Activated naive CD4-positive, alpha-beta T cell treated with anti-CD3 and anti-CD28 coated beads for 36 hours (primary cell): ENCODE measurements around the gene RAPGEF2. TPM values are rescaled to one million over a fixed set of nuclear protein-coding genes. Genes with fewer than 3 reads are reported as not detected.
"Not testable (repeated sequence)": the region's sequence is repeated elsewhere in the genome, so short reads cannot be mapped to it uniquely, and the experiment has no call there.

Experiments
- CTCF ChIA-PET: fragments of 350-600 bp; sonication (Branson Sonifier 250); formaldehyde crosslinking; loops from one replicate; lab custom pipeline; 2021; ENCODE audit warnings: antibody characterized with exemption; lab: Charles Lee
- DNase-seq: peaks from one replicate; pipeline ENCODE4 v3.0.0-alpha.2; 2020
- H3K27ac Mint-ChIP-seq: one replicate; pipeline ENCODE4 v1.8.0; 2021; ENCODE audit warnings: mild to moderate bottlenecking, mixed read lengths
- H3K27me3 Mint-ChIP-seq: one replicate; pipeline ENCODE4 v1.8.0; 2021; ENCODE audit warnings: low read depth, mixed read lengths
- H3K36me3 Mint-ChIP-seq: one replicate; pipeline ENCODE4 v1.8.0; 2021; ENCODE audit warnings: low read depth, mixed read lengths
- H3K4me1 Mint-ChIP-seq: one replicate; pipeline ENCODE4 v1.8.0; 2021; ENCODE audit warnings: low read depth, mixed read lengths
- H3K4me3 Mint-ChIP-seq: one replicate; pipeline ENCODE4 v1.8.0; 2021; ENCODE audit warnings: mild to moderate bottlenecking, moderate library complexity, mixed read lengths
- H3K9me3 Mint-ChIP-seq: one replicate; pipeline ENCODE4 v1.8.0; 2021; ENCODE audit warnings: mixed read lengths
- intact Hi-C: fragments of 100-400 bp; cut with micrococcal nuclease; formaldehyde crosslinking; loops from one replicate; pipeline ENCODE4 v1.15.1; 2023
- total RNA-seq, 2 experiments: library from RNA; stranded (reverse); gene quantifications; one replicate each; pipeline ENCODE4 v1.2.3, GENCODE V29; 2021

The RAPGEF2 gene
- total RNA-seq, 2 experiments from 2014 or later: 21.2 to 26.1 TPM

DNA sequence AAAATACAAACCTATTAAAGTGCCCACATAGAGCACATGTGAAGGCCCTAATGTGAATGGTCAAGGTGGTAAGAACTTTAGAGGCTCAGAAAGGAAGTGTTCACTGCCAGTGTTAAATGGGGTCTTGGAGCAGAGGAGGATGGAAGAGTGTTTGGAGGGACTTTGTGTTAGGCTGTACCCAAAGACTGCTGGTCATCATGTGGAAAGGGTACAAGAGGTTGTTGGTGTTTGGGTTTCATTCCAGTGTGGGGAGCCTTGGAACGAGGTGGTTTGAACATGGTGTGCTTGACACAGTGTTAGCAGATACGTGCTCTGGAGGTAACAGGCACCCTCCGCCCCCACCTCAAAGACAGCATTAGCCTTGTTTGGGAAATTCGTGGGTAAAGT lies 73.1 kb downstream of the RAPGEF2 start:
- Mint-ChIP-seq H3K27ac (no peak overlapping the region), H3K36me3 (no peaks in the 10 kb centered on the region), H3K27me3 (peaks cover 3% of the 10 kb centered on the region), H3K4me3 (no peak overlapping the region), H3K4me1 (peaks cover 71% of the 10 kb centered on the region), H3K9me3 (no peaks in the 10 kb centered on the region)
- intact Hi-C loops: loop anchor here (1.0 to 10.0 kb wide), 11 partner anchors 27 to 921 kb away; partner anchors contain the start of genes ETFDH and PPID
- CTCF ChIA-PET: interaction anchor here (0.6 kb wide), 1 partner anchor 210 kb away, joined by 3 read pairs; no protein-coding TSS in a partner anchor
- DNase-seq: no peak

DNA sequence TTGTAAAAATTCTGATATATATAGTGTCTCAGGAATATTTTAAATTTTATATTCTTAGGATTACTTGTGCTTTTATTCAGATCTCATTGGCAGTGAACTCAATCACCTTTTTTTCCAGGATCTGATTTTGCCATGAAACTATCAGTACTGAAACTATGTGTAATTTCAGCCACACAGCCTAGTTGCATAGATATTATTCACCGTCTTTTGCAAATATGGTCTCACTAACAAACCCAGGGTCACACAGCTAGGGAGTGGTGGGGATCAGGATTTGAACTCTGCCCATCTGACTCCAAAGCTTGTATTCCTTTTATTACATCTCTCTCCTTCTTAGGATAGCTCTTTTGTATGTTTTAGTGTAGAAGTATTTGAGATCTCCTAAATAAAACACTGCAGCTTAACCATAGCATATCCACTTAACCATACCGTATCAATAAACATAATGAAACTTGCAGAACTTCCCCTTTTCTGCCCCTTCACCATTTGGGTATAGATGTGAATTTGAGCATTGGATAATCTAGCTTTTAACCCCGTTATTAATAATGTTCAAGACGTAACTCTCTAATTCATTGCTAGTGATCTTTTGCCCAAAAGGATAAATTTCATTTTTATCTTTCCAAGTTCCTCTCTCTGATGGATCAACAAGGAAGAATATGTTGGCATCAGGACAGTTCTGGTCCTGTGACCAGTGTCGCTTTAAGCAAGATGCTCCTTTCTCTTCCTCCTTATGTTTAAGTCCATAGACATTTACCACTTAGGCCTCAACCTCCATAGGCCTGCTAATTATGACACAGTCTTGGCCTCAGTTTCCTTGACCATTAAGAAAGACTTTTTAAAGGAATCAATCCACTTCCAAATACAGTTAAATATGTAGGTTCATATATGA lies 74.6 kb downstream of the RAPGEF2 start:
- no peak overlapping the region for H3K27ac Mint-ChIP-seq

DNA sequence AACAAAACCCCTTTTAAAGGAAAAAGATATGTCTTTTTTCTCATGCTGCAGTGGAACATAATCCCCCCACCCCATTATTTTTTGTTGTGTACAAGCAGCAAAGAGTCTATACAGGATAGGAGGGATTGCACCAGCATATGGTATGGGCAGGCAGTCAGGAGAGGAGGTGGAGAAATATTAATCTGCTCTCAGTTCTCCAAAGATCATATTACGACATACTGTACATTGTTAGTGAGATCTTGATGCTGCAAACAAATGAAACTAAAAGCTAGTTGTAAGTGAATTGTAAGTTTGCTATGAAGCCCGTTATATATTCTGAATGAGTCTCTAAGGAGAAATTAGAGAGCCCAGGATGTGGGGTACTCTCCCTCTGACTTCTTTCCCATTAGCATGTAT lies 75.3 kb downstream of the RAPGEF2 start:
- intact Hi-C loops: loop anchor here (10.0 kb wide), 1 partner anchor 923 kb away; no protein-coding TSS in a partner anchor
- DNase-seq: no peak
- Mint-ChIP-seq H3K4me1 (peaks cover 56% of the 10 kb centered on the region), H3K27ac (no peak overlapping the region), H3K36me3 (no peaks in the 10 kb centered on the region), H3K9me3 (no peaks in the 10 kb centered on the region), H3K27me3 (peaks cover 3% of the 10 kb centered on the region), H3K4me3 (no peak overlapping the region)
- CTCF ChIA-PET: interaction anchor here (0.7 to 1.8 kb wide), 2 partner anchors 25 to 171 kb away, joined by 3 to 4 read pairs; no protein-coding TSS in a partner anchor

More for the DNA sequence above, 74.6 kb downstream of the RAPGEF2 start:
- Mint-ChIP-seq H3K9me3 (no peaks in the 10 kb centered on the region), H3K4me1 (peaks cover 58% of the 10 kb centered on the region), H3K36me3 (no peaks in the 10 kb centered on the region), H3K4me3 (no peak overlapping the region), H3K27me3 (peaks cover 3% of the 10 kb centered on the region)
- CTCF ChIA-PET: interaction anchor here (0.7 to 1.8 kb wide), 6 partner anchors 24 to 325 kb away, joined by 3 to 4 read pairs (median 3); no protein-coding TSS in a partner anchor
- intact Hi-C loops: loop anchor here (10.0 kb wide), 1 partner anchor 923 kb away; no protein-coding TSS in a partner anchor
- DNase-seq: no peak

DNA sequence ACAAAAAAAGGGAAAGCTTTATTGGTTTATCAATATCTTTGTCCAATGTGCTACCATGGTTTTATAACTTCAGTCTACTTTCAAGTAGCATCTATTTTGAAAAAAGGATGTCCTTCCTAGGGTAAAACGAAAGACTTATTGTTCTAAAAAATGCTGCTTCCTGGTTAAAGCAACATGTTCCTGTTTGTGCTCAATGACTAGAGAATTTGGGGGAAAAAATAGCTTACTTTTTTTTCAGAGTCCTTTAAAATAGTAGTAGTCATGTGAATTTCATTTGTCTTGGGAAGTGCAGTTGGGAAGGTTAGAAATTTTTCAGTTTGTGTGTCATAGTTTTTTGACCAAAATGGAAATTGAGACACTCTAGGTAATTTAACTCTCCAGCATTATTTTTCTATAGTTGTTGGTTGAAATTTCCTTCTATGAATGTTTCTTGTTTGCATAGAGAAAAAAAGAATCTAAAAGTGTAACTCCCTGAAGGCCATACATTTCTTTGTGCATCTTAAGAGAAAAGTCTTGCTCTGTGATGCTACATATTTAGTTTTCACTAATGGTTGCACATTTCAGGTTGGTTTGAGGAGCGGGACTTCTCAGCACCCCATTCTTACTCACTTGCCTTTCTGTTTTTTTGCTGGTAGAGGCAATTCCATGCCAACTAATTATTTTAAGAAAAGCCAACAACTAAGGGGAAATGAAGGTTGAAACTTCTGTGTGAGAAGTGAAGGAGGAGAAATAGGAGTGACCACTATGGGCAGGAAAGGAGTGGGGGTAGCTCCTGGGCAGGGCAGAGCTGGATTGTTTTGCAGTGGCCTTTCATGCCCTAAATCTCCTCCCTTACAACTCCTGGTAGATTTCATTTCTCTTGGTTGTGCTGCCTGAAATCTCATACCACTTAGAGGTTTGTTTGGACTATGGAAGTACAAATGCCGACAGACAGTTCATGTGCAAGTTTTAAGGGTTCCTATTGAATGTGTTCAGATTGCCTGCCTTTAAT lies 76.4 kb downstream of the RAPGEF2 start:
- DNase-seq: no peak
- no peak overlapping the region for H3K4me3 Mint-ChIP-seq
- H3K36me3 Mint-ChIP-seq: no peaks in the 10 kb centered on the region
- intact Hi-C loops: loop anchor here (10.0 kb wide), 1 partner anchor 924 kb away; no protein-coding TSS in a partner anchor
- no peaks in the 10 kb centered on the region for H3K9me3 Mint-ChIP-seq
- H3K27me3 Mint-ChIP-seq: peaks cover 3% of the 10 kb centered on the region
- no peak overlapping the region for H3K27ac Mint-ChIP-seq
- H3K4me1 Mint-ChIP-seq: peaks cover 47% of the 10 kb centered on the region
- CTCF ChIA-PET: interaction anchor here (0.6 kb wide), 1 partner anchor 265 kb away, joined by 3 read pairs; no protein-coding TSS in a partner anchor

DNA sequence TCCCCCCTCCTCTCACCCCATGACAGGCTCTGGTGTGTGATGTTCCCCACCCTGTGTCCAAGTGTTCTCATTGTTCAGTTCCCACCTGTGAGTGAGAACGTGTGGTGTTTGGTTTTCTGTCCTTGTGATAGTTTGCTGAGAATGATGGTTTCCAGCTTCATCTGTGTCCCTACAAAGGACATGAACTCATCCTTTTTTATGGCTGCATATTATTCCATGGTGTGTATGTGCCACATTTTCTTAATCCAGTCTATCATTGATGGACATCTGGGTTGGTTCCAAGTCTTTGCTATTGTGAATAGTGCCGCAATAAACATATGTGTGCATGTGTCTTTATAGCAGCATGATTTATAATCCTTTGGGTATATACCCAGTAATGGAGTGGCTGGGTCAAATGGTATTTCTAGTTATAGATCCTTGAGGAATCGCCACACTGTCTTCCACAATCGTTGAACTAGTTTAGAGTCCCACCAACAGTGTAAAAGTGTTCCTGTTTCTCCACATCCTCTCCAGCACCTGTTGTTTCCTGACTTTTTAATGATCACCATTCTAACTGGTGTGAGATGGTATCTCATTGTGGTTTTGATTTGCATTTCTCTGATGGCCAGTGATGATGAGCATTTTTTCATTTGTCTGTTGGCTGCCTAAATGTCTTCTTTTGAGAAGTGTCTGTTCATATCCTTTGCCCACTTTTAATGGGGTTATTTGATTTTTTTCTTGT lies 81.2 kb downstream of the RAPGEF2 start:
- H3K4me3 Mint-ChIP-seq, H3K36me3 Mint-ChIP-seq, H3K27ac Mint-ChIP-seq, intact Hi-C loops, DNase-seq, H3K9me3 Mint-ChIP-seq, H3K27me3 Mint-ChIP-seq: not testable (repeated sequence)
- H3K4me1 Mint-ChIP-seq: peaks cover 25% of the 10 kb centered on the region
- CTCF ChIA-PET: interaction anchor here (2.0 kb wide), 1 partner anchor 19 kb away, joined by 7 read pairs; no protein-coding TSS in a partner anchor

DNA sequence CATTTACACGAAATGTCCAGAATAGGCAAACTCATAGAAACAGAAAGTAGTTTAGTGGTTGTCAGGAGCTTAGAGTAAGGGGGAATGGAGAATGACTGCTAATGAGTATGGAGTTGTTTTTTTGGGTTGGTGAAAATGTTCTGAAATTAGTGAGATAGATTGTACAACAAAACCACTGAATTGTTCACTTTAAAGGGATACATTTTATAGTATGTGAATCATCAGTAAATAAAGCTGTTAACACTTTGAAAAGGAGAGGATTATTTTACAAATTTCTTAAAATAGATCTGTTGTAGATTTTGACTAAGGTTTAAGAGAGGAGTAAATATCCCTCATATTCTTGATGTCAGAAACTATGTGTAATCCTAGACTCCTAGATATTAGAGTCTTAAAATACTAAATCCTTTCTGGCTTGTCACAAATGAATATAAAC lies 82.7 kb downstream of the RAPGEF2 start:
- CTCF ChIA-PET: interaction anchor here (1.6 kb wide), 1 partner anchor 18 kb away, joined by 6 read pairs; no protein-coding TSS in a partner anchor
- Mint-ChIP-seq H3K27ac (no peak overlapping the region), H3K4me1 (peaks cover 13% of the 10 kb centered on the region), H3K4me3 (no peak overlapping the region), H3K9me3 (no peaks in the 10 kb centered on the region), H3K27me3 (no peaks in the 10 kb centered on the region), H3K36me3 (peaks cover 4% of the 10 kb centered on the region)
- intact Hi-C loops: no loop called here
- no peak for DNase-seq

DNA sequence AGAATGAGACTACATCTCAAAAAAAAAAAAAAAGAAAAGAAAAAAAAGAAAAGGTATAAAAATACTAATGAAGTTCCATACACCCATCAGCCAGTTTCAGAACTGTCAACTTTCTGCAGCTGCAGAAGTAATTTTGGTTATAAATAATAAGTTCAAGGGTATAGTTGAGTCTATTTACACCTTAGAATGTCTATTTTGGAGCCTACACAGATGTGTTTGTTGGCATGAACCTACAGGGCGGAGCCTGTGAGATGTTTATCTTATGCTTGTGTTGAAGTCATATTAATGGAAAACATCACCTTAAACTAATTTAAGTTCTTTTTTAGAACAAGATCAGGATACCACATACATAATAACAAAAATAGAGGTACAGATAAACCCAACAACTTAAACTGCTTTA lies 85.8 kb downstream of the RAPGEF2 start:
- no peak for DNase-seq
- Mint-ChIP-seq H3K27ac (no peak overlapping the region), H3K4me1 (peaks cover 13% of the 10 kb centered on the region), H3K27me3 (no peaks in the 10 kb centered on the region), H3K36me3 (peaks cover 4% of the 10 kb centered on the region), H3K4me3 (no peak overlapping the region), H3K9me3 (no peaks in the 10 kb centered on the region)
- intact Hi-C loops: no loop called here
- CTCF ChIA-PET: no interaction called here

DNA sequence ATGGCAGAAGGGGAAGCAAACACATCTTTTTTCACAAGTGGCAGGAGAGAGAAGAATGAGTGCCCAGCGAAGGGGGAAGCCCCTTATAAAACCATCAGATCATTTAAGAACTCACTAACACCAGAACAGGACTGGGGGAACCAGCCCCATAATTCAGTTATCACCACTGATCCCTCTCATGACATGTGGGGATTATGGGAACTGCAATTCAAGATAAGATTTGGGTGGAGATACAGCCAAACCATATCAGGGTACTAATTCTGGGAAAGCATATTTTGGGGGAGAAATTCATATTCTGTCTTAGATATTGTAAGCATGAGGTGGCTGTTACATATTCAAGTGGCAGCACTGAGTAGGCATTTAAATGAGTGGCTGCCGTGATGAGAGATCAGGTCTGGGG lies 87.8 kb downstream of the RAPGEF2 start:
- no peak overlapping the region for H3K27ac Mint-ChIP-seq
- no peaks in the 10 kb centered on the region for H3K27me3 Mint-ChIP-seq
- CTCF ChIA-PET: no interaction called here
- H3K4me3 Mint-ChIP-seq: no peak overlapping the region
- H3K36me3 Mint-ChIP-seq: peaks cover 13% of the 10 kb centered on the region
- intact Hi-C loops: no loop called here
- H3K9me3 Mint-ChIP-seq: no peaks in the 10 kb centered on the region
- no peak for DNase-seq
- H3K4me1 Mint-ChIP-seq: no peaks in the 10 kb centered on the region

DNA sequence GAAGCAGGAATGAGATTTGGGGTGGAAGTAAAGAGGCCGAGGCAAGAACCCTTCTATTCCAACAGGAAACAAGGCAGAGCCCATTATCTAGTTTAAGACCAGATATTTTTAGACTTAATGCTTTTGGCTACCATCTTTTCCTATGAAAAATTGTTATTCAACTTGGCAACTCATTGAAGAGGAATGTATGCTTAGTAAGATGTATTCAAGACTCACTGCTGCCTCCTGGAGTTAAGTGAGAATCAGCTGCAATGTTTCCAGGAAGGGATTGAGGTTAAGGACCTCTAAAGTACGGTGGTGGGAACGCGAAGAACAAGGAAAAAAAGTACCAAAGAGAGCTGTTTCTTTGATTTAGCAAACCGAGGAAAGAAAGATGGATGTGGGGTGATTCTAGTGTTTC lies 89.1 kb downstream of the RAPGEF2 start:
- H3K4me1 Mint-ChIP-seq: no peaks in the 10 kb centered on the region

DNA sequence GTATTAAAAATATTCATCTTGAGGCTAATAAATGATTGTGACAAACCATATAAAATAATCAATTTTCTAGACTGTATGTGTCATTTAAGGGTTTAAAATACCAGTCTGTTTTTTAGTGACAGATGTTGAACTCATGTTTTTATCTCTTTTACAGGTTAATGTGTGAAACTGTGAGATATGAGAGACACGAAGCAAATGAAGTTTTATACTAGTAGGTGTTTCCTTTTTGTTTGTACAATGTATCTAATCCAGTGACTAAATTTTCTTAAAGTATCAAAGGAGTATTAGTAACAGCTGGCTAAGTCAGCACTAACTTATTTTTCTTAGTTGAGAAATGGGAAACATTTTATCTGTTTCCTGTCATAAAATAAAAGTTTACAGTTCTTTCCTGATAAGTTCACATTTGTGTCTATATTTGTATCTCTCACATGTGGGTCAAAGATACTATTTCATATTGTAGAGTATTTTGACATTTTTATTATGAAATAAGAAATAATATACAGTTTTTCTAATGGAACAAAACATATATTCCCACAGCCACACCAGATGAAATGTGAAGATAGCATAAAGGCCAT lies 90.3 kb downstream of the RAPGEF2 start:
- no peak for DNase-seq
- peaks cover 10% of the 10 kb centered on the region for H3K36me3 Mint-ChIP-seq
- intact Hi-C loops: no loop called here
- H3K4me1 Mint-ChIP-seq: no peaks in the 10 kb centered on the region
- no peak overlapping the region for H3K27ac Mint-ChIP-seq
- H3K27me3 Mint-ChIP-seq: no peaks in the 10 kb centered on the region
- CTCF ChIA-PET: interaction anchor here (2.6 kb wide), 1 partner anchor 10 kb away, joined by 12 read pairs; no protein-coding TSS in a partner anchor
- no peak overlapping the region for H3K4me3 Mint-ChIP-seq
- H3K9me3 Mint-ChIP-seq: no peaks in the 10 kb centered on the region

More for the DNA sequence above, 89.1 kb downstream of the RAPGEF2 start:
- H3K4me3 Mint-ChIP-seq: no peak overlapping the region
- peaks cover 13% of the 10 kb centered on the region for H3K36me3 Mint-ChIP-seq
- H3K9me3 Mint-ChIP-seq: no peaks in the 10 kb centered on the region
- no peak for DNase-seq
- H3K27ac Mint-ChIP-seq: no peak overlapping the region
- intact Hi-C loops: no loop called here
- H3K27me3 Mint-ChIP-seq: no peaks in the 10 kb centered on the region
- CTCF ChIA-PET: interaction anchor here (0.7 to 2.6 kb wide), 7 partner anchors 11 to 501 kb away, joined by 3 to 12 read pairs (median 4); no protein-coding TSS in a partner anchor

DNA sequence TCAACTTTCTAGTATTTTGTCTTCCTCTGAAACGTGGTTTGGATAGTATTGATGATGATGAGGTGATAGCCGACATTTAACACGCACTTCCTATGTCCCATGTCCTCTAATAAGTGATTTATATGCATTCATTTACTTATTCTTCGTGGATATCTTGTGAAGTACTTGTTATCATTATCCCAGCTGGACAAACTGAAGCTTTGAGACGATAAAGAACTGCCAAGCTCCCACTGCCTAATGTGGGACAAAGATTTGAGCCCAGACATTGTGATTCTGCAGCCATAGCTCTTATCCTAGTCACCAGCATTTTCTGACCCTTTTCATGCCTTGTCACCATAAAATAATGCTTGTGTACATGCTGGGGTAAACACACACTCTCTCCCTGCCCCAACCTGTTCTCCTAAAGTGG lies 92.5 kb downstream of the RAPGEF2 start:
- CTCF ChIA-PET: interaction anchor here (0.6 to 1.6 kb wide), 3 partner anchors 8 to 385 kb away, joined by 3 to 6 read pairs (median 5); no protein-coding TSS in a partner anchor
- no peak overlapping the region for H3K4me3 Mint-ChIP-seq
- intact Hi-C loops: no loop called here
- H3K27ac Mint-ChIP-seq: no peak overlapping the region
- H3K9me3 Mint-ChIP-seq: no peaks in the 10 kb centered on the region
- H3K27me3 Mint-ChIP-seq: no peaks in the 10 kb centered on the region
- DNase-seq: no peak
- H3K4me1 Mint-ChIP-seq: peaks cover 3% of the 10 kb centered on the region
- H3K36me3 Mint-ChIP-seq: peaks cover 9% of the 10 kb centered on the region
